ENCODE results near the gene ABHD13. TPM values are rescaled to one million over a fixed set of nuclear protein-coding genes. Genes with fewer than 3 reads are reported as not detected.

Gene ABHD13
- polyA plus RNA-seq, 3 donors = 6.8 to 20.7 (median 18.6) TPM

- Histone ChIP-seq H3K9me3 (replicated peaks in 1 of 2; ENCODE audit: control insufficient read depth in 1 of 2, insufficient read depth in 1 of 2, low read length in 2 of 2) (no peaks in the 10 kb centered on the region), H3K4me3 (replicated peaks in 1 of 3; ENCODE audit: low read depth in 2 of 3, low read length in 3 of 3) (no peak overlapping the region), H2AFZ (ENCODE audit: insufficient read depth, low read depth, low read length, poor library complexity, severe bottlenecking) (no peak overlapping the region), H3K4me2 (replicated peaks; ENCODE audit: extremely low read depth, low read length, poor library complexity, severe bottlenecking) (no peak overlapping the region), H3K9ac (ENCODE audit: insufficient read depth, low read length, poor library complexity, severe bottlenecking) (no peak overlapping the region), H4K20me1 (ENCODE audit: insufficient read depth, low read length) (no peaks in the 10 kb centered on the region), H3K36me3 (replicated peaks in 1 of 2; ENCODE audit: control insufficient read depth in 1 of 2, insufficient read depth in 2 of 2, low read length in 2 of 2) (no peaks in the 10 kb centered on the region), H3K27ac (ENCODE audit: low read depth in 1 of 2, low read length in 2 of 2) (no peak overlapping the region), H3K27me3 (ENCODE audit: control insufficient read depth in 2 of 2, insufficient read depth in 2 of 2, low read length in 2 of 2) (no peaks in the 10 kb centered on the region), H3K79me2 (ENCODE audit: insufficient read depth, low read length) (peaks cover 14% of the 10 kb centered on the region), H3K4me1 (ENCODE audit: control insufficient read depth in 1 of 2, insufficient read depth in 2 of 2, low read length in 2 of 2) (peaks cover 39 to 41% of the 10 kb centered on the region in 2 donors)
- Mint-ChIP-seq H3K27me3 (ENCODE audit: low read depth in 3 of 3) (no peaks in the 10 kb centered on the region), H3K4me3 (no peak overlapping the region), H3K4me1 (peaks cover 47% of the 10 kb centered on the region), H3K36me3 (peaks cover 7 to 16% of the 10 kb centered on the region in 2 donors), H3K9me3 (peaks cover 0 to 6% (median 0%) of the 10 kb centered on the region in 7 donors), H3K27ac (no peak overlapping the region)
- TF ChIP-seq CTCF (IDR thresholded peaks at IDR 0.05) = no peak
- intact Hi-C loops (cut with micrococcal nuclease) = no loop called here
- DNase-seq = no peak
- WGBS (ENCODE audit: insufficient coverage) = 83% methylated on average over 1 of the region's 9 CpGs
Measured at GRCh38 chr13:108263621-108264355, 45.6 kb downstream of the ABHD13 start.

- H3K4me3 ChIP-seq (replicated peaks in 1 of 3; ENCODE audit: low read depth in 2 of 3, low read length in 3 of 3) = peak overlapping the region; percentile 39 to 98 (median 46)
Measured at GRCh38 chr13:108266321-108266990, 48.3 kb downstream of the ABHD13 start.

More at GRCh38 chr13:108266321-108266990, 48.3 kb downstream of the ABHD13 start:
- intact Hi-C loops (cut with micrococcal nuclease) = loop anchor here in 1 of 2 donors (5.0 kb wide), 1 partner anchor 49 kb away; the partner anchor contains the start of genes ABHD13 and LIG4
- 0% methylated on average over 6 of the region's 10 CpGs for WGBS (ENCODE audit: insufficient coverage)
- peak overlapping the region; percentile 86 for H3K4me2 ChIP-seq (replicated peaks; ENCODE audit: extremely low read depth, low read length, poor library complexity, severe bottlenecking)
- peak; percentile 53 to 78 (median 63) for DNase-seq
- H3K4me1 ChIP-seq (ENCODE audit: control insufficient read depth in 1 of 2, insufficient read depth in 2 of 2, low read length in 2 of 2) = peaks cover 45 to 53% of the 10 kb centered on the region in 2 donors
- H3K36me3 ChIP-seq (replicated peaks in 1 of 2; ENCODE audit: control insufficient read depth in 1 of 2, insufficient read depth in 2 of 2, low read length in 2 of 2) = no peaks in the 10 kb centered on the region
- H3K27ac ChIP-seq (ENCODE audit: low read depth in 1 of 2, low read length in 2 of 2) = peak overlapping the region; percentile 95 to 99
- H3K9ac ChIP-seq (ENCODE audit: insufficient read depth, low read length, poor library complexity, severe bottlenecking) = peak overlapping the region; percentile 69
- Mint-ChIP-seq H3K4me3 (peak overlapping the region; percentile 80 to 93), H3K36me3 (peaks cover 4 to 12% of the 10 kb centered on the region in 2 donors), H3K27ac (peak overlapping the region; percentile 96 to 99 (median 98)), H3K4me1 (peaks cover 57% of the 10 kb centered on the region), H3K27me3 (ENCODE audit: low read depth in 3 of 3) (no peaks in the 10 kb centered on the region), H3K9me3 (peaks cover 0 to 3% (median 0%) of the 10 kb centered on the region in 7 donors)
- no peaks in the 10 kb centered on the region for H3K9me3 ChIP-seq (replicated peaks in 1 of 2; ENCODE audit: control insufficient read depth in 1 of 2, insufficient read depth in 1 of 2, low read length in 2 of 2)
- no peaks in the 10 kb centered on the region for H3K27me3 ChIP-seq (ENCODE audit: control insufficient read depth in 2 of 2, insufficient read depth in 2 of 2, low read length in 2 of 2)
- no peak for TF ChIP-seq CTCF (IDR thresholded peaks at IDR 0.05)
- peaks cover 32% of the 10 kb centered on the region for H3K79me2 ChIP-seq (ENCODE audit: insufficient read depth, low read length)
- no peaks in the 10 kb centered on the region for H4K20me1 ChIP-seq (ENCODE audit: insufficient read depth, low read length)
- H2AFZ ChIP-seq (ENCODE audit: insufficient read depth, low read depth, low read length, poor library complexity, severe bottlenecking) = peak overlapping the region; percentile 85

Data from CD14-positive monocyte (primary cell).